Measurements from ENCODE around the gene SLC35B4. TPM values are rescaled to one million over a fixed set of nuclear protein-coding genes. Genes with fewer than 3 reads are reported as not detected.

SLC35B4 gene
- total RNA-seq, 2 donors from 2014 or later = 35.6 to 42.2 TPM

GRCh38 chr7:134307320-134307719 is 9.4 kb downstream of the SLC35B4 start:
- no peaks in the 10 kb centered on the region for H3K4me1 Mint-ChIP-seq
- no peaks in the 10 kb centered on the region for H3K27me3 ChIP-seq (ENCODE audit: control insufficient read depth, insufficient read depth, low read length, poor library complexity, severe bottlenecking)
- H3K36me3 Mint-ChIP-seq (ENCODE audit: low read depth) = peaks cover 41% of the 10 kb centered on the region
- no peak overlapping the region for H3K27ac Mint-ChIP-seq
- no peaks in the 10 kb centered on the region for H3K27me3 Mint-ChIP-seq (ENCODE audit: insufficient read depth)
- no peak for DNase-seq
- H3K4me3 ChIP-seq (ENCODE audit: low read length) = no peak overlapping the region
- no peak overlapping the region for H3K9ac ChIP-seq (ENCODE audit: extremely low read depth, low read length, poor library complexity, severe bottlenecking)
- H3K4me3 Mint-ChIP-seq = no peak overlapping the region
- WGBS, 2 experiments (ENCODE audit: insufficient coverage in 1 of 2, insufficient read length in 1 of 2) = 100% methylated on average over 1 of the region's 1 CpG; no CpG with 5 or more reads in 1 of the 2 experiments
- H3K9me3 ChIP-seq (ENCODE audit: control insufficient read depth, low read length) = no peaks in the 10 kb centered on the region
- H3K4me1 ChIP-seq (ENCODE audit: control insufficient read depth, insufficient read depth, low read length) = no peaks in the 10 kb centered on the region
- H3K36me3 ChIP-seq (ENCODE audit: control insufficient read depth, insufficient read depth, low read length) = peaks cover 47% of the 10 kb centered on the region
- H3K27ac ChIP-seq (ENCODE audit: low read depth, low read length) = no peak overlapping the region
- TF ChIP-seq CTCF (conservative IDR thresholded peaks at IDR 0.05) = no peak
- H3K9me3 Mint-ChIP-seq = no peaks in the 10 kb centered on the region

GRCh38 chr7:134302120-134302519 is 14.6 kb downstream of the SLC35B4 start:
- H3K36me3 ChIP-seq (ENCODE audit: control insufficient read depth, insufficient read depth, low read length) = peaks cover 83% of the 10 kb centered on the region
- Mint-ChIP-seq H3K4me1 (no peaks in the 10 kb centered on the region), H3K4me3 (no peak overlapping the region), H3K27me3 (ENCODE audit: insufficient read depth) (no peaks in the 10 kb centered on the region), H3K36me3 (ENCODE audit: low read depth) (peaks cover 55% of the 10 kb centered on the region), H3K9me3 (no peaks in the 10 kb centered on the region), H3K27ac (no peak overlapping the region)
- no peak for TF ChIP-seq CTCF (conservative IDR thresholded peaks at IDR 0.05)
- H3K4me3 ChIP-seq (ENCODE audit: low read length) = no peak overlapping the region
- DNase-seq = no peak
- no peak overlapping the region for H3K27ac ChIP-seq (ENCODE audit: low read depth, low read length)
- WGBS, 2 experiments (ENCODE audit: insufficient coverage in 1 of 2, insufficient read length in 1 of 2) = 88% methylated on average over 2 of the region's 2 CpGs
- H3K9me3 ChIP-seq (ENCODE audit: control insufficient read depth, low read length) = no peaks in the 10 kb centered on the region
- no peak overlapping the region for H3K9ac ChIP-seq (ENCODE audit: extremely low read depth, low read length, poor library complexity, severe bottlenecking)
- no peaks in the 10 kb centered on the region for H3K4me1 ChIP-seq (ENCODE audit: control insufficient read depth, insufficient read depth, low read length)
- H3K27me3 ChIP-seq (ENCODE audit: control insufficient read depth, insufficient read depth, low read length, poor library complexity, severe bottlenecking) = no peaks in the 10 kb centered on the region

GRCh38 chr7:134301592-134301991 is 15.1 kb downstream of the SLC35B4 start:
- Histone ChIP-seq H3K36me3 (ENCODE audit: control insufficient read depth, insufficient read depth, low read length) (peaks cover 85% of the 10 kb centered on the region), H3K27me3 (ENCODE audit: control insufficient read depth, insufficient read depth, low read length, poor library complexity, severe bottlenecking) (no peaks in the 10 kb centered on the region), H3K4me3 (ENCODE audit: low read length) (no peak overlapping the region), H3K9me3 (ENCODE audit: control insufficient read depth, low read length) (no peaks in the 10 kb centered on the region), H3K9ac (ENCODE audit: extremely low read depth, low read length, poor library complexity, severe bottlenecking) (no peak overlapping the region), H3K4me1 (ENCODE audit: control insufficient read depth, insufficient read depth, low read length) (no peaks in the 10 kb centered on the region), H3K27ac (ENCODE audit: low read depth, low read length) (no peak overlapping the region)
- H3K27me3 Mint-ChIP-seq (ENCODE audit: insufficient read depth) = no peaks in the 10 kb centered on the region
- DNase-seq = no peak
- H3K27ac Mint-ChIP-seq = no peak overlapping the region
- H3K4me3 Mint-ChIP-seq = no peak overlapping the region
- no peak for TF ChIP-seq CTCF (conservative IDR thresholded peaks at IDR 0.05)
- H3K9me3 Mint-ChIP-seq = no peaks in the 10 kb centered on the region
- WGBS, 2 experiments (ENCODE audit: insufficient coverage in 1 of 2, insufficient read length in 1 of 2) = 95 to 97% methylated on average over 2 of the region's 3 CpGs
- no peaks in the 10 kb centered on the region for H3K4me1 Mint-ChIP-seq
- peaks cover 56% of the 10 kb centered on the region for H3K36me3 Mint-ChIP-seq (ENCODE audit: low read depth)

Measured in endodermal cell (in vitro differentiated cells).